Lower leg skin (tissue), 4 donors: Measurements from ENCODE around the gene NAALADL2. TPM values are rescaled to one million over a fixed set of nuclear protein-coding genes. Genes with fewer than 3 reads are reported as not detected.

Experiments used
- DNase-seq, 2 donors: peaks; one replicate each; pipeline ENCODE4 v3.0.0-alpha.2; 2019; ENCODE audit warnings: low spot score in 2 of 2
- H3K4me3 ChIP-seq: fragments of 200-600 bp; sonication (generic); 2 replicates; pipeline ENCODE4 v1.5.1; 2017; ENCODE audit warnings: mild to moderate bottlenecking, low read depth; ENCODE audit not compliant: poor library complexity, severe bottlenecking
- POLR2A ChIP-seq, 2 donors: fragments of 450-650 bp; IDR thresholded peaks; one replicate each; pipeline ENCODE4 v1.6.1; 2016 to 2017; ENCODE audit warnings: antibody characterized with exemption in 2 of 2, mild to moderate bottlenecking in 1 of 2, moderate library complexity in 1 of 2
- WGBS, 2 donors: methylation state at CpG; one replicate each; pipeline ENCODE4 v1.1.5; 2018; 5-methylcytosine and 5-hydroxymethylcytosine counted together
- intact Hi-C: fragments of 100-400 bp; cut with DNase I; formaldehyde crosslinking; loops from one replicate; pipeline ENCODE4 v1.15.0; 2023; ENCODE audit warnings: low total_unique reads
- total RNA-seq, 4 donors: library from RNA; depleted of rRNA; stranded (reverse); fragments of >200 nt; gene quantifications; one replicate each; pipeline ENCODE4 v1.1.0, GENCODE V29; 2016
- TF ChIP-seq, protein P1 (sequence below), 3 donors: fragments of 450-650 bp; IDR thresholded peaks; one replicate each; pipeline ENCODE4 v1.5.1; 2016; ENCODE audit warnings: antibody characterized with exemption in 3 of 3, mild to moderate bottlenecking in 3 of 3, moderate library complexity in 2 of 3

Gene NAALADL2
- total RNA-seq, 4 donors from 2014 or later: 3.6 to 8.1 (median 4.6) TPM

DNA sequence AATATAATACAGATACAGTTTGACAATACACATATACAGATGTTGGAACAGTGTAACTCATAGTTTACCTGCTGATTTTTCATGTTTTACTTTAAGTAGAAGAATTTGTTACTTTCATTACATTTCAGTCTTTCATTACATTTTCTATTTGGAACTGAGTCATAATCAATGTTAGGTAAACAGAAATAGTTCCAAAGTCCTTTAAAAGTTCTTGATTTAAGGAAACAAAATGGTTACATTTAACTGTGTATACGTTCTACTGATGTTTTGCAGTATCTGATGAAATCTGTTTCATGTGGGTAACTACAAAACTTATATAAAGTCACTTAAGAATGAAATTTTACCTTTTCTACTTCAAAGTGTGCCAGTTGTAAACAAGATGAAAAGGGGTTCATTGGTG lies 721.2 kb downstream of the NAALADL2 start:
- intact Hi-C loops: no loop called here
- 38 to 82% methylated on average over 1 of the region's 1 CpG for WGBS, 2 donors
- no peak overlapping the region for H3K4me3 ChIP-seq
- no peak for DNase-seq
- no peak for TF ChIP-seq POLR2A (IDR thresholded peaks at IDR 0.05)
- TF ChIP-seq, protein P1, sequence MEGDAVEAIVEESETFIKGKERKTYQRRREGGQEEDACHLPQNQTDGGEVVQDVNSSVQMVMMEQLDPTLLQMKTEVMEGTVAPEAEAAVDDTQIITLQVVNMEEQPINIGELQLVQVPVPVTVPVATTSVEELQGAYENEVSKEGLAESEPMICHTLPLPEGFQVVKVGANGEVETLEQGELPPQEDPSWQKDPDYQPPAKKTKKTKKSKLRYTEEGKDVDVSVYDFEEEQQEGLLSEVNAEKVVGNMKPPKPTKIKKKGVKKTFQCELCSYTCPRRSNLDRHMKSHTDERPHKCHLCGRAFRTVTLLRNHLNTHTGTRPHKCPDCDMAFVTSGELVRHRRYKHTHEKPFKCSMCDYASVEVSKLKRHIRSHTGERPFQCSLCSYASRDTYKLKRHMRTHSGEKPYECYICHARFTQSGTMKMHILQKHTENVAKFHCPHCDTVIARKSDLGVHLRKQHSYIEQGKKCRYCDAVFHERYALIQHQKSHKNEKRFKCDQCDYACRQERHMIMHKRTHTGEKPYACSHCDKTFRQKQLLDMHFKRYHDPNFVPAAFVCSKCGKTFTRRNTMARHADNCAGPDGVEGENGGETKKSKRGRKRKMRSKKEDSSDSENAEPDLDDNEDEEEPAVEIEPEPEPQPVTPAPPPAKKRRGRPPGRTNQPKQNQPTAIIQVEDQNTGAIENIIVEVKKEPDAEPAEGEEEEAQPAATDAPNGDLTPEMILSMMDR (IDR thresholded peaks at IDR 0.05): no peak

DNA sequence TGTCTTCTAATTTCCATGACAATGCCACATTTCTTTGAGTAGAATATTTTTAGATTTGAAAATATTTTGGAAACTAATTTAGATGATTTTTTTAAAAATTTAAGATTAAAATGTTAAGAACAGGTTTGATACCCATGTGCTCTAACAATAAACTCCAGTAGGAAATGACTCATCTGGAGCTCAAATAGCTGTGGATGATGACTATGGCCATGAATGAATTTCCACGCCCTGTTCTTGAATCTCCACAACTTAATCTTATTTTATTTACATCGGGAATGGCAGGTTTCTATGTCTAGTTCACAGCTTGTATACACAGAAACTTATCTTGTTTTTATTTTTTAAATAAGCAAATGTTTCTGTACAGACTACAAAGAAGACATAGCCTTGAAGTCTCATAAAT lies 726.8 kb downstream of the NAALADL2 start:
- no peak for TF ChIP-seq POLR2A (IDR thresholded peaks at IDR 0.05)
- TF ChIP-seq, protein P1 (IDR thresholded peaks at IDR 0.05): no peak
- 80 to 88% methylated on average over 2 of the region's 2 CpGs for WGBS, 2 donors
- no peak for DNase-seq
- no peak overlapping the region for H3K4me3 ChIP-seq
- intact Hi-C loops: no loop called here

GRCh38 chr3:175590745-175591144 lies 731.6 kb downstream of the NAALADL2 start:
- no peak for DNase-seq
- intact Hi-C loops: no loop called here
- no peak overlapping the region for H3K4me3 ChIP-seq
- 85 to 90% methylated on average over 3 of the region's 3 CpGs for WGBS, 2 donors
- TF ChIP-seq POLR2A (IDR thresholded peaks at IDR 0.05): no peak
- TF ChIP-seq, protein P1 (IDR thresholded peaks at IDR 0.05): no peak

DNA sequence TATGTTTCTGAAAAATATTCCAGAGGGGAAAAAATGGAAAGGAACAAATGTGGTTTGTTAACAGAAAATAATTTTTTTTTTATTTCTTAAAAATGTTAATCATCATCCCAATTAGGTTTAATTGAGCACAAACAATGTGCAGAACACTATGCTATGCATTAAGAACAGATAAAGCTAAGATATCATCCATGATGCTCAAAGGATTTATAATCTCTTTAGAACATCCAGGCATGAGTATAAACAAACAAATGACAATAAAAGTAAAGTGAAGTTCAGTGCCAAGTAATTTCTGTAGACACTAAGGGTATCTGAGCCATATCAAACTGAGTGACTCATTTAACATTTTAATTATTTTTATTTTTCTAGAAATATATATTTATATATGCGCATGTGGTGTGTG lies 732.2 kb downstream of the NAALADL2 start:
- 96% methylated on average over 1 of the region's 1 CpG for WGBS, 2 donors
- no peak for DNase-seq
- TF ChIP-seq, protein P1 (IDR thresholded peaks at IDR 0.05): no peak
- no peak for TF ChIP-seq POLR2A (IDR thresholded peaks at IDR 0.05)
- H3K4me3 ChIP-seq: no peak overlapping the region
- intact Hi-C loops: no loop called here

GRCh38 chr3:175593331-175593730 lies 734.2 kb downstream of the NAALADL2 start:
- WGBS, 2 donors: 53 to 60% methylated on average over 1 of the region's 1 CpG
- DNase-seq: no peak
- intact Hi-C loops: no loop called here
- no peak overlapping the region for H3K4me3 ChIP-seq
- TF ChIP-seq, protein P1 (IDR thresholded peaks at IDR 0.05): no peak
- no peak for TF ChIP-seq POLR2A (IDR thresholded peaks at IDR 0.05)

DNA sequence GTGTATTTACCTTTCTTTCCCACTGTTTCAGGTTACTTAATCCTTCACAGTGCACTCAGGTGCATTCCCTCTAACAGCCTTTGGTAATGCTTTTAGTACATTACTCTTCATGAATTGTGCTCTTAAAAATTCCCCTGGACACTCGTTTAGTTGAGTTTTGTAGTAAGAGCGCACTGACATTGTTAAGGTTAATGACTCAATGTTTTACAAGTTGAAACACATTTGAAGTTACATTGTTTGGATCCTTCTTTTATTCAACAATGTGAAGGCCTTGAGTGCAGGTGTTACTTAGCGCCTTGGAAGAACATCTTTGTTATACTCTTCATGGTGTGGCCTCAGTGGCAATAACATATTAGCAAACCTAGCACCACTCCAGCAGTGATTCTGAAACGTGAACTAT lies 739.6 kb downstream of the NAALADL2 start:
- no peak overlapping the region for H3K4me3 ChIP-seq
- 85 to 90% methylated on average over 4 of the region's 4 CpGs for WGBS, 2 donors
- DNase-seq: no peak
- intact Hi-C loops: no loop called here
- no peak for TF ChIP-seq POLR2A (IDR thresholded peaks at IDR 0.05)
- TF ChIP-seq, protein P1 (IDR thresholded peaks at IDR 0.05): no peak
